DLD1 (cell line): ENCODE data around the gene PRODH2.

Experiments
- in situ Hi-C: cut with HindIII; loops from 2 replicates; pipeline ENCODE4 v1.10.0; 2017; ENCODE audit warnings: low sequenced_read_pairs

Gene PRODH2, protein sequence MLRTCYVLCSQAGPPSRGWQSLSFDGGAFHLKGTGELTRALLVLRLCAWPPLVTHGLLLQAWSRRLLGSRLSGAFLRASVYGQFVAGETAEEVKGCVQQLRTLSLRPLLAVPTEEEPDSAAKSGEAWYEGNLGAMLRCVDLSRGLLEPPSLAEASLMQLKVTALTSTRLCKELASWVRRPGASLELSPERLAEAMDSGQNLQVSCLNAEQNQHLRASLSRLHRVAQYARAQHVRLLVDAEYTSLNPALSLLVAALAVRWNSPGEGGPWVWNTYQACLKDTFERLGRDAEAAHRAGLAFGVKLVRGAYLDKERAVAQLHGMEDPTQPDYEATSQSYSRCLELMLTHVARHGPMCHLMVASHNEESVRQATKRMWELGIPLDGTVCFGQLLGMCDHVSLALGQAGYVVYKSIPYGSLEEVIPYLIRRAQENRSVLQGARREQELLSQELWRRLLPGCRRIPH

DNA sequence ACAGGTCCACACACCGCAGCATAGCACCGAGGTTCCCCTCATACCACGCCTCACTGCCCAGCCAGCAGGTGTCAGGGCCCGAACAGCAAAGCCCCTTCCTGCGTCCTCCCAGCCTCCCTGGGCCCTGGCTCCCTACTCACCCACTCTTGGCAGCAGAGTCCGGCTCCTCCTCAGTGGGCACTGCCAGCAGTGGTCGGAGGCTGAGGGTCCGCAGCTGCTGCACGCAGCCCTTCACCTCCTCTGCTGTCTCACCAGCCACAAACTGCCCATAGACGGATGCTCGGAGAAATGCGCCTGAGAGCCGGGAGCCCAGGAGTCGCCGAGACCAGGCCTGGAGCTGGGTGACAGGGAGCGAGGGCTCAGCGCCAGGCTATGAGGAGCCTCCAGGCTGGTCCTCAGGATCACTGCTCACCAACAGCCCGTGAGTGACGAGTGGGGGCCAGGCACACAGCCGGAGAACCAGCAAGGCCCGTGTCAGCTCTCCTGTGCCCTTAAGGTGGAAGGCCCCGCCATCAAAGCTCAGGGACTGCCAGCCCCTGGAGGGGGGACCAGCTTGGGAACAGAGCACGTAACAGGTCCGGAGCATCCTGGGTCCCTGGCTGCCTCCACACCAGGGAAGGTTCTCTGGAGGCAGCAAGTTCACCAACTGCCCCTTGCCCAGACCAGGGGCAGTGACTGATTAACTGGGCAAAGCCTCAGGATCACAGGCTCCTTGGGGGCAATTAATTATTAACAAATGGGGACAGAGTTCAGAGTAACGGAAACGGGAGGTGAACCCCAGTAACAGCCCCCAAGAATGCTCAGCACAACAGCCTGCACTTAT, at the start of gene PRODH2:
Gene PRODH2, minus strand, starts transcription at position 626 of the 823 bp plus-strand sequence. Its CDS starts 40 bp downstream, at position 586.
- in situ Hi-C loops: no loop called here

GRCh38 chr19:35861640-35862160, 49.1 kb upstream of the PRODH2 start:
- in situ Hi-C loops: no loop called here

DNA sequence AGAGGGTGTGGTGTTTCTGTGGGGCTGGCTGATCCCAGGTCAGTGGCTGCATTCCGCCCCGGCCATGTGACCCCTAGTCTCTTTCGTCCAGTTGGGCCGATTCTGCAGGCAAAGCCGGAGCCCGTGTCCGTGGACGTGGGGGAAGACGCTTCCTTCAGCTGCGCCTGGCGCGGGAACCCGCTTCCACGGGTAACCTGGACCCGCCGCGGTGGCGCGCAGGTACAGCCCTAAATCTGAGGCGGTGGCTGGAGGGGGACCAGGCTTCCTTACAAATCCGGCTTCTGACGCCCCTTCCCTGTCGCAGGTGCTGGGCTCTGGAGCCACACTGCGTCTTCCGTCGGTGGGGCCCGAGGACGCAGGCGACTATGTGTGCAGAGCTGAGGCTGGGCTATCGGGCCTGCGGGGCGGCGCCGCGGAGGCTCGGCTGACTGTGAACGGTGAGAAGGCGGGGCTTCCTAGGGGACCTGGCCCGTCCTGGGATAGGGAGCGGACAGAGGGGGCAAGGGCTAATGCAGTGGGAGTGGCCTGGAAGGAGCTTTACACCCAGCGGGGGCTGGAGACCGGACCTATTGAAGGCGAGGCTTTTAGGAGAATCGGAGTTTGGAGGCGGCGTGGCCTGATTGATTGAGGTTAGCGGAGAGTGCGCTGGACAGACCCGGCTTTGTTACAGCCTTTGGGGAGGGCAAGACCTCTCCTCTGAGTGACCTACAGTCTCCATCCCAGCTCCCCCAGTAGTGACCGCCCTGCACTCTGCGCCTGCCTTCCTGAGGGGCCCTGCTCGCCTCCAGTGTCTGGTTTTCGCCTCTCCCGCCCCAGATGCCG, 48.4 kb upstream of the PRODH2 start:
- in situ Hi-C loops: no loop called here

GRCh38 chr19:35860436-35860817, 47.8 kb upstream of the PRODH2 start:
- in situ Hi-C loops: no loop called here

DNA sequence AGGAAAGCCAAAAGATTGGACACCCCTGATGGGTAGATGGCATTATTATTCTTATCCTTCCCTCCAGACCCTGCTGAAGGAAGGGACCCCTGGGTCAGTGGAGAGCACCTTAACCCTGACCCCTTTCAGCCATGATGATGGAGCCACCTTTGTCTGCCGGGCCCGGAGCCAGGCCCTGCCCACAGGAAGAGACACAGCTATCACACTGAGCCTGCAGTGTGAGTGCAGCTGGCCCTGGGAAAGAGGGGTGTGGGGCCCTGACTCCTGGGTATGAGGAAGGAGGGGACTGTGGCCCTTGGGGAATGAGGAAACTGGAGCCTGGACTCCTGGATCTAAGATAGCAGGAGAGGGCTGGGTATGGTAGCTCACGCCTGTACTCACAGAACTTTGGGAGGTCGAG, 46.8 kb upstream of the PRODH2 start:
- in situ Hi-C loops: loop anchor here (10.0 kb wide), 1 partner anchor 105 kb away; no protein-coding TSS in a partner anchor

GRCh38 chr19:35858311-35858710, 45.7 kb upstream of the PRODH2 start:
- in situ Hi-C loops: loop anchor here (10.0 kb wide), 1 partner anchor 106 kb away; no protein-coding TSS in a partner anchor

GRCh38 chr19:35856546-35857149, 44.0 kb upstream of the PRODH2 start, which contains the start of gene KIRREL2:
TSS of gene KIRREL2 (plus strand) at chr19:35856911. CDS start at chr19:35857120, 209 bp downstream.
- in situ Hi-C loops: loop anchor here (10.0 kb wide), 1 partner anchor 108 kb away; no protein-coding TSS in a partner anchor

DNA sequence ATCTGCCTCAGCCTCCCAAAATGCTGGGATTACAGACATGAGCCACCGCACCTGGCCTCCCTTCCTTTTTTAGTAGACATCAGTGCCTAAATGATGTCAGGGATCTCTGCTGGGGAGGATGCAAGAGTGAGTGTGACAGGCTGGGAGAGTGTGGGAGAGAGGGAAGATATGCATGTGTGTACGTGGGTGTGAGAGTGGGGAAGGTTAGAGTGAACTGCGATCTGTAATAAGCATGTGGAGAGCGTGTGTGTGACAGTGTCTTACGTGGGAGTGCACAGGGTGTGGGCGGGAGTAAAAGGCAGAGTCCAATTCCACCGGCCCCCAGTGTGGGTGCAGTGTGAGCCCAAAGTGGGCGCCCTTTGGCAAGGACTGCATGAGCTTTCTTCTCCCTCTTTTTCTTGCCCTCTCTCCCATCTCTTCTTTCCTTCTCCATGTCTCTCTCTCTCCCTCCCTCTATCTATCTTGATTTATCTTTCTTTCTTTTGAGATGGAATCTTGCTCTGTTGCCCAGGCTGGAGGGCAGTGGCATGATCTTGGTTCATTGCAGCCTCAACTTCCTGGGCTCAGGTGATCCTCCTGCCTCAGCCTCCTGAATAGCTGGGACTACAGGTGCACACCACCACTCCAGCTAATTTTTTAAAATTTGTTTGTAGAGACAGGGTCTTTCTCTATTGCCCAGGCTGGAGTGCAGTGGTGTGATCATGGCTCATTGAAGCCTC, 40.6 kb upstream of the PRODH2 start:
- in situ Hi-C loops: loop anchor here (10.0 kb wide), 1 partner anchor 112 kb away; no protein-coding TSS in a partner anchor

DNA sequence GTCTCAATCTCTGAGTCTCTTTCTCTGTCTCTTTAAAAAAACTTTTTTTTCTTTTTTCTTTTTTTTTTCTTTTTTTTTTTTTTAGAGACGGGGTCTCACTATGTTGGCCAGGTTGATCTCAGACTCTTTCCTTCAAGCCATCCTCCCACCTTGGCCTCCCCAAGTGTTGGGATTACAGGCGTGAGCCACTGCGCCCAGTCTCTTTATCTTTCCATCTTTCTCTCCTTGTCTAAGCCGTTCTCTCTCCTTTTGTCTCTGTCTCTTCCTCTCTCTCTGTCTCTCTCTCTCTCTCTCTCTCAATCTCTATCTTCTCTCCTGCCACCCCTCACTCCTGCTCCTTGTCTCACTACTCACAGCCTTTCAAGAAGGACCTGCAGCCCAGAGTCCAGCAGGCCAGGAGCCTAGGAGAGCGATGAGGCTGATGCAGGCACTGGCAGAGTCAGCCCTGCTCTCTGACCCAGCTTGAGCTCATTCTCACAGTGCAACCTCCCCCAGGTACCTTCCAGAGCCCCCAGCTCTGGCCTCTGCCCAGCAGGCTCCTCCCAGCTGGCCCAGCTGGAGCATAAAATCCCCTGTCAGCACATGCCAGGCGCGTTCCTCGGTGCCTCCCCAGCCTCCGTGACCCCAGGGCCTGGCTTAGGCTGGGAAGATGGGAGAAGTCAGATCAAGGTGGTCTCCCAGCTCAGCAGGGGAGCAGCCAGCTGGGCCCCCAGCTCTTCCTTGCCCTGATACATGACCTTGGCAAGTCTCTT, 39.6 kb upstream of the PRODH2 start, which contains the start of gene NPHS1:
Gene NPHS1, minus strand, starts transcription at position 476 of the 752 bp plus-strand sequence. CDS start 667 bp downstream, outside the sequence.
- in situ Hi-C loops: loop anchor here (10.0 kb wide), 1 partner anchor 113 kb away; no protein-coding TSS in a partner anchor

DNA sequence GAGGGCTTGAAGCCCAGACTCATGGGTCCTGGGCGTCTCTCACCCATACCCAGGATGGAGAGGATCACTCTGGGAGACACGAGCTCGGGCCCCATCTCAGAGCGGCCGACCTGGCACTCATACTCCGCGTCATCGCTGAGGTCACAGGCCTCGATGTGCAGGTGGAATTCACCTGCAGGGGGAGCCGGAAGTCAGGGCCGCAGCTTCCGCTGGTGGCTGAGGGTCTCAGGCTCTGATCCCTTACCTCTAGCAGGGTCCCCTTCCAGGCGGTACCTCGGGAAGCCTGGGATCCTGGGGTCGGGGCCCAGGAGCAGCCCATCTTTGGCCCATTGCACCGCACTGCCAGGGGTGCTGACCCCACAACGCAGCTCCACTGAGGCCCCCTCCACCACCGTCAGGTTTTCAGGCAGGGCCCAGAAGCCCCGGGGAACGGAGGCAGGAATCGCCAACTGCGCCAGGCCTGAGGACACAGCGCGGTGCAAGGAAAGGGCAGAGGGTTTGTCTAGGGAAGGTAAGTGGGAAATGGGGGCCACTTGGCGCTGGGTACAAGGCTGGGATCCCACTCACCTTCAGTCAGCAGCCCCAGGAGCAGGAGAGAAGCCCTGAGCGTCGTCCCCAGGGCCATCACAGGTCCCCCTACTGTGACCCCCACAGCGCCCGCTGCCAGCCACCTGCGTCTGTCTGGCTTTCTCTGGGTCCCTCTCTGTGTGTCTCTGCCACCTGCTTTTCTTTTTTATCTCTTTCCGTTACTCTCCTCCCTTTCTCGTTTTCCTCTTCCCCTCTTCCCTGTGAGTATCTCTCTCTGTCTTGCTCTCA, 38.8 kb upstream of the PRODH2 start:
- in situ Hi-C loops: loop anchor here (10.0 kb wide), 1 partner anchor 113 kb away; no protein-coding TSS in a partner anchor

DNA sequence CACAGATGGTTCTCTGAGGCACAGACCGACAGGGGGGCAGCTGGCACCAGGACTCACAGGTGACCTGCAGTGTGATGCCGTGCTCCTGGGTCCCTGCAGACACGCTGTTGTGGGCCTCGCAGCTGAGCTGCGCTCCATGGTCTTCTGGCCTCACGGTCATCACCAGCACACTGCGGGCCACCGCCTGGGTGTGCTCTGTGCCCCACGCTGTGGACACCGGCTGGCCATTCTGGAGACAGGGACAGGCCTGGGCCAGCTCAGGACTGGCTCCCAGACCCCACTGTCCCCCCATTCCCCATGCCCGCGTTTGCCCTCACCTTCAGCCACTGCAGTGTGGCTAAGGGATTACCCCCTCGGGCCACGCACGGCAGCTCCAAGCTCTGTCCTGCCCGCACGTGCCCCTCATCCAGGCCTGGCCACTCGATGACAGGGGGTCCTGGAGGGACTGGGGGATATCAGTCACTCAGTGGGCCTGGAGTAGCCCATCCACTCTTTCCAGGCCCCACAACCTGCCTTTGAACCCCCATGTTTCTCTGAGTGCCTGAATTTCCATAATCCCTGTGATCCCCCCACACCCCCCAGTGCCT, 36.4 kb upstream of the PRODH2 start:
- in situ Hi-C loops: no loop called here

DNA sequence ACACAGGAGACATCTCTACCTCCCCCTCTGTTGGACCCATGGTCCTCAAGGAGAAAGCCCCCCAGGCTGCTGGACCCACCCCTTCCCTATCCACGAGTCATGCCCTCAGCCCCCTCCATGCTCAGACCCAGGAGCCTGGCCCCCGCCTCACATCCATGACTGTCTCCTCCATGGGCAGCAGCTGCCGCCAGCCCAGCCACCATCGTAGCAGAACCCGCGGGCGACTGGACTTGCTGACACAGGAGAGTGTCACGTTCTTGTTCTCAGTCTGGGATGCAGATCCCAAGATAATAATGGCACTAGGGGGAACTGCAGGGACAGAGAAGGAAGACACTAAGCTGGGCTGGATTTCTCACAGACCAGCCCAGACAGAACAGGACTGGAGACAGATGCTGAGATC, 35.8 kb upstream of the PRODH2 start:
- in situ Hi-C loops: no loop called here

DNA sequence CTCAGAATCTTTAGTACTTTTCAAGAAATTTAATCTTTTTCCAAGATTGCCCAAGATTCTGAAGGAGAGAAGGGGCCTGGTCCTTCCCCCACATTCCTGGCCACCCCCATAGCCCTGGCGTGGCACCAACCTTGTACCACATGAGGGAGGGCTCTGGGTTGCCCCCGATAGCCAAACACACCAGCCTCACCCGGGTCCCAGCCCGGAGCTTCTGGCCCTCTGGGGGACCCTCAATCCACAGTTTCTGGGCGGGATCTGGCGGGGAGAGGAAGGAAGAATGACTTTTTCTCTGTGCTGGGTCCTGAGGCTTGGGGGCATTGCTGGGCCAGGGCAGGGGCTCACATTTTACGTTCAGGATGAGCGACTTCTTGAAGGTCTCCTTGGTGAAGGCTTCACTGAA, 35.3 kb upstream of the PRODH2 start:
- in situ Hi-C loops: no loop called here

DNA sequence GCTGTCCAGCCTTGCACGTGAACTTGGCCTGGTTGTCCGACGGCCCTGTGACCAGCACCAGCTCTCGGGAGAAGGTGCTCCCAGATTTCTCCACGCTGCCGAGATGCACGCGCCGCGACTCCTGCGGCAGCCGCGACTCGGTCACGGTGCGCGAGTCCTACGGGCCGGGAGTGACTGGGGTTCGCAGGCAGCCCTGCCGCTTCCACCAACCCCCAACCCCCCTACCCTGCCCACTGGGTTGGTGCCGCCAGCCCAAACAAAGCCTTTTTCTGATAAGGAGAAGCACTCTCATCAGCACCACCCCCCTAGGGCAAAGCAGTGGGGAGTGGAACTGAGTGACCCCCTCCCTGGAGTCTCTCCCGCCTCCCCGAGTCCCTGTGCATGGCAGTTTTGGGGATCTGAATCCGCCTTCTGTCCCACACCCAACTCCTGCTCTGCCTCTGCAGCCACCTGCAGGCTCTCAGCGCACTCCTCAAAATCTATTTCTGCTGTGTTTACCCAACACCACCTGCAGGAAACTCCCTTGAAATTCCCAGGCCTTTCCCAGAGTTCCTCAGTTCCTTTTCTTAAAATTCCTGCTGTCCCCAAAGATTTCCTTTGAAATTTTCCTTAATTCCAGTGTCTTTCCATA, 33.5 kb upstream of the PRODH2 start:
- in situ Hi-C loops: no loop called here

DNA sequence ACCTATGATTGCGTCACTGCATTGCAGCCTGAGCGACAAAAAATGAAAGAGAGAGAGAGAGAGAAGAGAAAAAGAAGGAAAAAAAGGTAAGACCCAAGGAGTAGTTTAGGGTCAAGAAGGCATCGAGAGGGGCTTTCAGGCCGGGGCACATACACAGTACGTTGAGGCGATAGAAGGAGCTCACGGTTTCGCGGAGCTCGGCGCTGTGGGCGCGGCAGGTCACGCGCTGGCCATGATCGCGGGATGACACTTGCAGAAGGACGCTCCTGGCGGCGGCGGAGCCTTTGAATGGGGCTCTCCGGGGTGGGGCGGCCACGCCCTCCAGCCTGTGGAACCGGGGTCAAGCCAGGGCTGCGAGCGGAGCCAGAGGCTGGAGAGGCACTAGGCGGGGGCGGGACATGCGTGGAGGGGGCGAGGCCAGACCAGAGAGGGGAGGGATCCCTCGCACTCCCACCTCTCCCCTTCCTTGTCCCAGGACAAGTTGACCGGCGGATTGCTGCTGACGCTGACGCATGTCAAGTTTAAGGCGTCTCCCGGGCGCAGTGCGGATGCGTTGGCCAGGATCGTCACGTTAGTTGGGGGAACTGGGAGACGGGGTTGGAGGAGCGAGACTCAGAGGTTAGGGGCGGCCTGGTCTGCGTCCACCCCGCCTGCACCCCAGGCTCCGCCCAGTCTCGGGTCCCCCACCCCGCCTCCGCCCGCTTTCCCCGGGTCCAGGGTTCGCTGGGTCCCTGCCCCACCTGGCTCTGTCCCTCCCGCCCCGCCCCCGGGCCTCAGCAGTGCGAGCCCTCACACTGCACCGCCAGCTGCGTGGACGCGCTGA, 32.8 kb upstream of the PRODH2 start:
- in situ Hi-C loops: no loop called here
